NCI-H146 treated with DMSO at 0.1 percent for 48 hours (cell line): Measurements from ENCODE around the gene RREB1.
A peak's percentile ranks its signal among the peaks of the same experiment; 100 is the strongest.

Source experiments
- DNase-seq: peaks from one replicate; lab custom pipeline; 2025; ENCODE audit not compliant: unreplicated experiment; lab: John Stamatoyannopoulos, UW

RREB1 gene

GRCh38 chr6:7107578-7108195 is at the start of gene RREB1:
Gene RREB1 (plus strand): TSS chr6:7107961. CDS start chr6:7181912, 73,951 bp downstream.
- peak; percentile 7 for DNase-seq

- no peak for DNase-seq
Observed at GRCh38 chr6:7058250-7058923, 49.4 kb upstream of the RREB1 start.

- no peak for DNase-seq
Observed at GRCh38 chr6:7060769-7061516, 46.8 kb upstream of the RREB1 start.

- no peak for DNase-seq
Observed at GRCh38 chr6:7062451-7063162, 45.2 kb upstream of the RREB1 start.

GRCh38 chr6:7067305-7067704 is 40.5 kb upstream of the RREB1 start:
- no peak for DNase-seq

GRCh38 chr6:7071405-7071804 is 36.4 kb upstream of the RREB1 start:
- no peak for DNase-seq

GRCh38 chr6:7073082-7073820 is 34.5 kb upstream of the RREB1 start:
- DNase-seq = no peak

GRCh38 chr6:7073821-7074525 is 33.8 kb upstream of the RREB1 start:
- no peak for DNase-seq

GRCh38 chr6:7074870-7075269 is 32.9 kb upstream of the RREB1 start:
- DNase-seq = no peak

GRCh38 chr6:7075341-7076000 is 32.3 kb upstream of the RREB1 start:
- DNase-seq = no peak

- no peak for DNase-seq
Observed at GRCh38 chr6:7077856-7078255, 29.9 kb upstream of the RREB1 start.

GRCh38 chr6:7078856-7079255 is 28.9 kb upstream of the RREB1 start:
- DNase-seq = no peak

- no peak for DNase-seq
Observed at GRCh38 chr6:7080311-7080710, 27.4 kb upstream of the RREB1 start.

- DNase-seq = no peak
Observed at GRCh38 chr6:7085911-7086310, 21.9 kb upstream of the RREB1 start.

- no peak for DNase-seq
Observed at GRCh38 chr6:7086488-7086887, 21.3 kb upstream of the RREB1 start.

- DNase-seq = no peak
Observed at GRCh38 chr6:7087066-7087465, 20.7 kb upstream of the RREB1 start.

GRCh38 chr6:7087491-7087979 is 20.2 kb upstream of the RREB1 start:
- no peak for DNase-seq

GRCh38 chr6:7088076-7088742 is 19.6 kb upstream of the RREB1 start:
- DNase-seq = no peak

GRCh38 chr6:7098993-7099392 is 8.8 kb upstream of the RREB1 start:
- DNase-seq = no peak
